Measurements from ENCODE around the gene GALNT1.

- TF ChIP-seq MYC (IDR thresholded peaks at IDR 0.05; ENCODE audit: low read depth, low read length), result no peak
- no peak for TF ChIP-seq MAX (IDR thresholded peaks at IDR 0.05; ENCODE audit: low read depth, low read length)
- no peak for TF ChIP-seq POLR2A (IDR thresholded peaks at IDR 0.05; ENCODE audit: extremely low read depth, insufficient read length)
- no peak for TF ChIP-seq CTCF (IDR thresholded peaks at IDR 0.05; ENCODE audit: low read depth, low read length)
Measured at GRCh38 chr18:35582899-35583558, 1.5 kb downstream of the GALNT1 start.
